Nucleus accumbens (tissue), 56 donors: Measurements from ENCODE around the gene LUC7L.
"Not testable (repeated sequence)": the region's sequence is repeated elsewhere in the genome, so short reads cannot be mapped to it uniquely, and the experiment has no call there.

Experiments
- DNase-seq, 56 donors: peaks; one replicate each; lab custom pipeline; 2025; lab: John Stamatoyannopoulos, UW

The LUC7L gene

GRCh38 chr16:228852-229730 is at the start of gene LUC7L:
LUC7L (minus strand) TSS chr16:229449; CDS start chr16:229339, 110 bp downstream.
- DNase-seq, result peak in 55 of 56 donors; percentile 15 to 94 (median 84)

GRCh38 chr16:278863-279366 is 49.7 kb upstream of the LUC7L start:
- no peak for DNase-seq

- DNase-seq, result no peak
These were observed 47.3 kb upstream of the LUC7L start for GRCh38 chr16:276426-277077.

GRCh38 chr16:275786-276232 is 46.6 kb upstream of the LUC7L start, which contains the start of gene RGS11:
RGS11 (minus strand) TSS chr16:275944; CDS start chr16:275911, 33 bp downstream.
- peak in 1 of 56 donors; percentile 25 for DNase-seq

- peak in 24 of 56 donors; percentile 8 to 64 (median 25) for DNase-seq
These were observed 45.9 kb upstream of the LUC7L start for GRCh38 chr16:275041-275641.

GRCh38 chr16:273547-274421 is 44.5 kb upstream of the LUC7L start:
- no peak for DNase-seq

- no peak for DNase-seq
These were observed 43.6 kb upstream of the LUC7L start for GRCh38 chr16:272633-273546.

- DNase-seq, result no peak
These were observed 41.4 kb upstream of the LUC7L start for GRCh38 chr16:270381-271255.

GRCh38 chr16:269061-269796 is 40.0 kb upstream of the LUC7L start:
- DNase-seq, result no peak

- DNase-seq, result no peak
These were observed 39.1 kb upstream of the LUC7L start for GRCh38 chr16:268141-269053.

GRCh38 chr16:267562-267961 is 38.3 kb upstream of the LUC7L start:
- not testable (repeated sequence) for DNase-seq

GRCh38 chr16:266258-267164 is 37.3 kb upstream of the LUC7L start:
- DNase-seq, result no peak

- DNase-seq, result no peak
These were observed 36.5 kb upstream of the LUC7L start for GRCh38 chr16:265711-266110.

- DNase-seq, result no peak
These were observed 35.8 kb upstream of the LUC7L start for GRCh38 chr16:265002-265529.
